ENCODE measurements around the gene FAM181A.
A peak's percentile ranks its signal among the peaks of the same experiment; 100 is the strongest.

FAM181A gene

DNA sequence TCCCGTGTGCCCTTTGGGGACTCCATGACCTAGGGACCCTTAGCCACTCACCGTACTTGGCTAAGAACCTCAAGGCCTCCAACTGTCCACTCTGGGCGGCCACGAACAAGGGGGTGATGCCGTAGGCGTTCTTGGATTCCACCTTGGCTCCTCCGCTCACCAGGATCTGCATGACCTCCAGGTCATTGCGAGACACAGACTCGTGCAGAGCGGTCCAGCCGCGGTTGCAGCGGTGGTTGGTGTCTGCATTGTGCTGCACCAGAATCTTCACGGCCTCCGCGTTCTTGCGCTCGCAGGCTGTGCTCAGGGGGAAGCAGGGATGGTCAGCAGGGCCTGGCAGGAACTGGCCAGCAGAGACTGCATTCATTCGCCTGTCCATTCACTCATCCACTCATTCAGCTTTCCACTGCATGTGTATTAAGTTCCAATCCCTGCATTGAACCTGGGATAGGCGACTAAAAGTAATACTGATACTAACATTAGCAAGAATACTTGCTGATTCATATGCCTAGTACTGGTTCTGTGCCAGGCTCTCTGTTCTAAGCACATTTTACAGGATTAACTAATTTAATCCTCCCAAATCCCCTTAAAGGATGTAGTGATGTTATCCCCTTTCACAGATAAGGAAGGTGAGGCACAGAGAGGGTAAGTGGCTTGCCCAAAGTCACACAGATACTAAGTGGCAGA is 23.9 kb downstream of the FAM181A start:
- DNase-seq (ENCODE audit: low spot score): no peak

DNA sequence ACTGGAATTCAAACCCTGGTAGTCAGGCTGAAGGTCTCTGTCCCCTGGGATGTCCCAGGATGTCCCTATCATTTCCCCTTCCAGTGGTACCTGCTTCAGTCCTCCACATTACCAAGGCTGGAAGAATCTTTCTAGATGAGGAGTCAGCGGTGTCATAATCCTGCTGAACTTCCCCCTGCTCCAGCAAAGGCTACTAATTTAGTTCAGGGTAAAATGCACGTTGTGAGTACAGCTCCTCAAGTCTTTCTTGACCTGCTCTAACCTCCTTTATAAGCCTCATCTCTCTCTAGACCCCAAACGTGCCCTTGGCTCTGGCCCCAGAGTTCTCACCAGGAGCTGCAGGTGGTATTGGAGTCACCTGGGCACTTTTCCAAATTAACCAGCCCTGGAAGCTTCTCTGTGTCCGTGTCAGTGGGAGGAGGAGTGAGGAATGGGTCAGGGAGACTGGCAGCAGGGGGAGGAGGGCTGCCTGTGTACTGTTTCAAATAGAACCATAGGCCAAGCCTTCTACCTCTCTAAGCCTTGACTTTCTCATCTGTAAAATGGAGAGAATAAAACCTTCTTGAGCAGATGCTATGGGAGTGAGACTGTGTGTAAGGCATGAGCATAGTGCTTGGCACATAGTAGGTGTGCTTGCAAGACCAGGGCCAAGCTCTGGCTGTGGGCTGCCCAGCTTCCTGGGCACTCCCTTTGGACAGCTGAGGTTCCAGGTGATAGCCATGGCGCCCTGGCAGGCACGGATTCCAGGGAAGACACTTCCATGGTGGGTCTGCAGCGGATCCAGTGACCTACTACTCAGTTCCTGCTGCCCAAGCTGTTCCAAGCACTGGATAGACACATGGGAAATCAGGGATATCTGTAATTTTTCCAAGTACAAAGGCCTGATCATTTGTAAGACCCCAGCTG is 24.7 kb downstream of the FAM181A start:
- DNase-seq (ENCODE audit: low spot score): no peak

DNA sequence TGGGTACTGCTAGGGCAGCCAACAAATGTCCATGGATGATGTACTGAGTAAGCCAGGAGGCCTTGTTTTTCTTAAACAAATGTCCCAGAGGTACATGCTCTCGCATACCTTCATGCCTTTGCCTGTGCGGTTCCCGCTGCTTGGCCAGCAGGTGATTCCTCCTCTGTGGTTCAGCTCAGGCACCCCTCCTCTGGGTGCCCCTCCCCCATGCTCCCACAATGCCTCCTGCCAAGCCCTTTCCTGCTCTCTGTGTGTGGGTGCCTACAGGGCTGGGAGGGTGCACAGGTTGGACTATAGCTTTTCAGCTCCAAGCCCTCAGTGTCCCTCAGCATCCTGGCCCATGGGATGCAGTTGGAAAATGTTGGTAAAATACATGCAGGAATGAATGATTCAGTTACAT is 25.7 kb downstream of the FAM181A start:
- no peak for DNase-seq (ENCODE audit: low spot score)

DNA sequence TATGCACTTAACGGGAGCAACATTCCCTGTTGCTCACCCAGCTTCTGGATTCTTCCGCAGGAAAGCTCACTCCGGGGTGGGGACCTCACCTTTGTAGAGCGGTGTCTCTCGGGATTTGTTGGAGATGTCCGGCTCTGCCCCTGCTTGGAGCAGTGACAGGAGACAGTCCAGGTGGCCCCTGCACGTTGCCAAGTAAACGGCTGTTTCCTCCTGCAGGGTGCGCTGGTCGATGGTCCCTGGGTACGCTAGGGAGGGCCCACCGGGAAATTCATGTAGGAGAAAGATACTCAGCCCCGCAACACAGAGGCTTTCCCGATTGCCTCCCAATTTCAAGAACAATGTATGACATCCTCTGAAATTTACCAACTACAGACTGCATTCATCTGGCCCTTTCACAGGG is 26.1 kb downstream of the FAM181A start:
- no peak for DNase-seq (ENCODE audit: low spot score)

DNA sequence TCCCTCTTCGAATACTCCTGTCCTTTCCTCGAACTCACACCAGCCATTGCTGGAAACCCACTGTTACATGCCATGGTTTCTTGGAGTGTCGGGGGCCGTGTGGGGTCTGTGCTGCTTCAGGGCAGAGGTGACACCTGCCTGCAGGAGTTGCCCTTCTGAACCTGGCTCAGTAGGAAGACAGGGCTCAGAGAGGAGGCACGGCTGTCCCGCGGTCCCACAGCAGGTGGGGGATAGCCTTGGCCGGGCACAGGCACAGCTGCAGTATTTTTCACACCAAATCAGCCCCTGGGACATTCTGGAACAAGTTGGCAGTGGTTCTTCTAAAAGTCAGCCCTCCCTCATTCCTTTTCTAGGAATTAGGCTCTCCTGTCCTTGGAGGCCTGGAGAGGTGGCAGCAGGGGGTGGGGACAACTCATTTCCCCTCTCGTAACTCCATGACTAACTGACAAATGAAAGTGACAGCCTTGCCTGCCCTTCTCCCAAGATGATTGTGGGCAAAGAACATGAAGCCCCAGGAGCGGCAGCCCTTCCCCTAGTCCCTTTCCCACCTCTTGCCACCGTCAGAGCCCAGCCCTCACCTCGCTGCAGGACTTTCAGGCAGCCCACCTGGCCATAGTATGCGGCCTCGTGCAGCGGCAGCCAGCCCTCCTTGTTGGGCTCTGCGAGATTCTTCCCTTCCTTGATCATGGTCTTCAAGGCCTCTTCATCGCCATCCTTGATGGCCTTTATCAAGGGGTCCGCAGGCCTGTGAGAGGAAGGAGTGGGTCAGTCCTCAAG is 26.8 kb downstream of the FAM181A start:
- no peak for DNase-seq (ENCODE audit: low spot score)

DNA sequence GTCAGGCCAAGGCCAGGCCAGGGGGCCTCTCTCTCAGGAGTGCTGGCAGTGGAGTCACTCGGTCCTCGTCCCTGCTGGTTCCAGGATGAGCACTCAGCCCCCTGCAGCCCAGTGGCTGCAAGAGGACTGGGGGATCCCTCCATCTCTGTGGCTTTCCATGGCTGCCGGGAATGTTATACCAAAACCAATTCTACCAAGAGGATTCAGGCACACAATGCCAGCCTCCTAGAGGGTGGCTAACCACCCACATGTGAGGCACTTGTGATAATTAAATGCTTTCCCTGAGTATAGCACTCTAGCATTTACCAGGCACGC is 27.3 kb downstream of the FAM181A start:
- DNase-seq (ENCODE audit: low spot score): no peak

DNA sequence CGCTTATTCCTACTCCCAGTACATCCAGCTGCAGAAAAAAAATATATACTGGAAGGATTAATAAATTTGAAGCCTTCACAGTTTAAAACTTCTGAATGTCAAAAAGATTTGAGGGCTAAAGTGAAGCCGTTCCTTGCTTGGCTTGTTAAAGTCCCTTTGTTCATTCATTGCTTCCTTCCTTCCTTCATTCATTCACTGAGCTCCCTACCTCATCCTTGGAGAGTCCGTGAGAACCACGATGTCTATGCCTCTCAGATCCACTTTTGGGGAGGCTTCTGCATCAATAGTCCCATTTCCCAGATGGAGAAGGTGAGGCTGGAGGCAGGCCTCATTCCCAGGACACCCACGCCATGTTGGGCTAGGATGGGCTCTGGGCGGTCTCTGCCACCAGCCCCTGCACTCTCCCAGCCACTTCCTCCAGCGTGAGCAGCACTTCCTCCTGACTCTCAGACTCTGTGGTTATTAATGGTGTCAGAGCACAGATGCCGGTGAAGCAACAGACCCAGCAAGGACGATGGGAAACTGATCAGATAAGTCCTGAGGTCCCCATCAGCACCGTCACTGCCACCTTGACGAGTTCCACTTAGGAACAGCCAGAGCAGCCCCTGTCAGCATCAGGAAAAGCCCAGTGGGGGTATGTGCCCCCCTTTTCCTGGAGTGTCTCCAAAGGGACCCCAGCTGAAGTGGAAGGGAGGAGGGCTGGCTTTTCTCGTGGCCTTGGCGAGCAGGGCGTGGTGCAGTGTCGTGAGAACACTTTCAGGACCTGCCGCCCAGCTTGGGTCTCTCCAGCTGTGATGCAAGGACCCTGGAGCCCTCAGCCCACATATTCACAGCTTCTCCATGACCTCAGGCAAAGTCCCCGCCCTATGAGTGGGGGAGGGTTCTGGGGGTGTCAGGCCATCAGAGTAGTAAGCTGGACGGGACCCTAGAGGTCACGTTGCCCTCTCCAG is 28.0 kb downstream of the FAM181A start:
- DNase-seq (ENCODE audit: low spot score): no peak

DNA sequence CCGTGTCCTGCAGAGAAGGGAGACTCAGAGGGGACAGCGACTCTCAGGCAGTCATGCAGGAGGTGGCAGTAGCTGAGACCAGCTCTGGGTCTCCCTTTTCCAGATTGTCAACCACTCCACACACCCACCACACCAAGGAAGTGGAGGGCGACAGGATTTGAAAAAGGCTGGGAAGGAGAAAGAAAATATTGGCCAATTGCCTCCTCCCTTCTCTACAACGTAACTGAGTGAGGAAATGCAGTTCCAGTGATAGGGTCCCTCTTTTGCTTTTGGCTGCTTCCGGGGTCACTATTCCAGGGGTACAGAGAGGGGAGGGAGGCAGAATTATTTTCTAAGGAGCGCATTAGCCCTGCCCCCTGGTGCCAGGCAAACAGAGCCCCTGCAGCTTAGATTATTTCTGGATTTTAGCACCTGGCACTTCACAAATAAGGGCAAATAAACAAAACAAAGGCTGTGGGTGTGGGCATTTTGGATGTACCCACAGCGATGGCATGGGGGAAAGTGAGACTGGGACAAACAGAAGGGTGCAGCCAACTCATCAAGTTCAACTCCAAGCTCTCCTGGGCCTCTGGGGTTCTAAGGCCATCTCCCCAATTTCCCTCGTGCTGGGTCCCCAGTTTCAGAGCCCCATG is 28.8 kb downstream of the FAM181A start:
- DNase-seq (ENCODE audit: low spot score): no peak

DNA sequence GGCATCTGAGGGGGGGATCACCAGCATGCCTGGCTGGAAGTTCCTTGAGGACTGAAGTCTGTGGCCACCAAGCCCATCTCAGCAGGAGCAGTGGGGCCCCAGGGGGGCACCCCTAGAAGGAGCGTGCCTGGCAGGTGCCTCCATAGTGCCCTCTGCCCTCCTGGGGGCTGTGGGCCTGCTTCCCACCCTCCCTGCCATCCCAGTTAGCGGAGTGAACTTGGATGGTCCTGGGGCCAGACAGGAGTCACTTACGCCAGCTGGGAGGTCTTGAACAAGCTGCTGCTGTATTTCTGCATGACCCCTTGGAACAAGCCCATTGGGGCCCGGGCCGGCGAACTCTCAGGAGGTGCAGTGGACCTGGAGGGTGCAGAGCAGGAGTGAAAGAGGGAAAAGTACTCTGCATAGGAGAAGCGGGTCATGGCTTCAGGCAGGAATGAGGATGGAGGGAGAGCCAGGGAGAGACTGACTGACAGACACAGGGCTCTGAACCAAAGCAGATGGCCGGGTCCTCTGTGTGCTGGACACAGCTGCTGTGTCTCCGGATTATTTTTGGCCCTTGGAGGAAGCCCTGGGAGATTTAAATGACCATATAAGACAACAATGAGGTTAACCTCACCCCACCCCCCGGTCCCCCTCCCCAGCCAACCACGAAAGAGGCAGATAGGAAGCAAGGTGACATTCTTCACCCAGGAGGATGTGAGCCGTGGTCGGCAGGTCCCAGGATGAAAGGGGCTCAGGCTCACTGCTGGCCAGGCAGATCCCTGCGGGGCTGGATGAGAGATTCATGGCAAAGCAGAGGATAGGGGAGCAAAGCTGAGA is 29.6 kb downstream of the FAM181A start:
- DNase-seq (ENCODE audit: low spot score): no peak

DNA sequence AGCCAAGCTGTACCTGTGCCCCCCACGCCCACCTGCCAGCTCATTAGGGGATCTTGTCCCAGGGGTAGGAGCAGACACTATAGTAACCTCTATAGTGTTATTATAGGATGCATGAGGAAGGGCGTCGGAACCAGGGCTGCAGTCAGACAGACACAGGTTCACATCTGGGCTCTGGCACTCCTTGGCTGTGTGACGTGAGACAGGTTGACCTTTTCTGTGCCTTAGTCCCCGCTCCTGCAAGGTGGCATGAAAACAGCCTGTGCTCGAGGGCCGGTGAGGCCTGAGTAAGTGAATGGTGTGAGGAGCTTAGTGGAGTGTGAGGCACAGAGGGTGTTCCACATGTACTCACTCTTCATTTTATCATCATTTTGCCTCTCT is 30.2 kb downstream of the FAM181A start:
- DNase-seq (ENCODE audit: low spot score): no peak

DNA sequence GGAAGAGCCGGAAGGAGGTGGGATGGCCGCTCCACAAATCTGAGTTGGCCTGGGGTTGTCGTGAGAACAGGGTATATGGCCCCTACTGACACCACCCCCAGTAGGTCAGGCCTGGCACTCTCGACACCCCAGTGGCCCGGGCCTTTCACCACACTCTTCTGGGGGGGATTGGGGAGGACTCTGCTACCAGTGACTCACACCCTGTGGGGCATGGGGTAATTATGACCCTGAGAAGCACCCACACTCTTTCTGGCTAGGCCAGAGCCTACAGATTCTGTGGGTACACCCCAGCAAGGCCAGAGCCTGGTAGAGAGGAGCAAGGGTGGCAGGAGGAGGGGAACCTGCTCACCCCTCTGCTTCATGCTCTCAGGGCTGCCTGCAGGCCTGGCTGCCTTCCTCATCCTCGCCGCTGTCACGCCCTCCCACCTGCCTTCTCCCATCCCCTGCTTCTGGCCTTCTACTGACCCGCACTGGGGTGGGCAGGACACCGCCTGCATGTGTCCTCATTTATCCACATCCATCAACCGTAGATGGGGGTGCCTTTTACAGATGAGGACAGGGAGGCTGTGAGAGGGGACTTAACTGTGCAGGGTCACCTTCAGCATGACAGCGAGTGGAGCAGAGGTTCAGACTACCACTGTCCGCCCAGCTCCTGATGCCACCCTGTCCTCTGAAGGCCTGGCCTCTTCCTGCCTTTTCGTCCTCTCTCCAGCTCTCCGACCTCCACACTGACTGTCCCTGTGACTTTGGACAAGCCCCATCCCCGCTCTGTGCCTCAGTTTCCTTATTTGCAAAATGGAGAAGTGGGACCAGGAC is 30.8 kb downstream of the FAM181A start:
- DNase-seq (ENCODE audit: low spot score): no peak

DNA sequence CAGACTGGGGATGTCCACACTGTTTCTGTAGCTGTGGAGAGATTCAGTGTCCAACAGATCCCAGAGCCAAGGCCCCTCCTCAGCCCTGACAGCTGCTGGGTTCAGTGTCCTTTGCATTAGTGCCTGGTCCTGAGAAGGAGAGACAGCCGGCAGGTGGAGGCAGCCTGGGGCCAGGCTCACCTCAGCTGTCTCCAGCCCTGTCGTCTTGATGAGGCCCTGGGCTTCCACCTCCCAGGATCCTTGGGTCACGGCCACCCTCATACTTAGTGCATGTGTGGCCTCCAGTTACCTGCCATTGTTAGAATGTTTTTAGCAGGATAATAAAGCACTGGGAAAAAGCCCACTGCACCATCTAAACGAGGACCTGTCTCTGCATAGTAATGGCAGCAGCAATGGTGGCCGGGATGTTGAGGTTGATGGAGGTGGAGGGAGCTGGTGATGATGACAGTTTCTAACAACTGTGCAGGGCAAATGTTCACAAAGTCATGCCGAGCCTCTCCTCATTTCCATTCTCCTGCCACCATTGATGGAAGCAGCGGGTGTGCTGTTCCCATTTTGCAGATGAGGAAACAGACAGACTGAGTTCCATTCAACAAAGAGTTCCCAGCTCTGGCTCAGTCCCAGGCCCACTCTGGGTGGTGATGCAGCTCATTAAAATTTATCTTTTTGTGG is 31.6 kb downstream of the FAM181A start:
- no peak for DNase-seq (ENCODE audit: low spot score)

DNA sequence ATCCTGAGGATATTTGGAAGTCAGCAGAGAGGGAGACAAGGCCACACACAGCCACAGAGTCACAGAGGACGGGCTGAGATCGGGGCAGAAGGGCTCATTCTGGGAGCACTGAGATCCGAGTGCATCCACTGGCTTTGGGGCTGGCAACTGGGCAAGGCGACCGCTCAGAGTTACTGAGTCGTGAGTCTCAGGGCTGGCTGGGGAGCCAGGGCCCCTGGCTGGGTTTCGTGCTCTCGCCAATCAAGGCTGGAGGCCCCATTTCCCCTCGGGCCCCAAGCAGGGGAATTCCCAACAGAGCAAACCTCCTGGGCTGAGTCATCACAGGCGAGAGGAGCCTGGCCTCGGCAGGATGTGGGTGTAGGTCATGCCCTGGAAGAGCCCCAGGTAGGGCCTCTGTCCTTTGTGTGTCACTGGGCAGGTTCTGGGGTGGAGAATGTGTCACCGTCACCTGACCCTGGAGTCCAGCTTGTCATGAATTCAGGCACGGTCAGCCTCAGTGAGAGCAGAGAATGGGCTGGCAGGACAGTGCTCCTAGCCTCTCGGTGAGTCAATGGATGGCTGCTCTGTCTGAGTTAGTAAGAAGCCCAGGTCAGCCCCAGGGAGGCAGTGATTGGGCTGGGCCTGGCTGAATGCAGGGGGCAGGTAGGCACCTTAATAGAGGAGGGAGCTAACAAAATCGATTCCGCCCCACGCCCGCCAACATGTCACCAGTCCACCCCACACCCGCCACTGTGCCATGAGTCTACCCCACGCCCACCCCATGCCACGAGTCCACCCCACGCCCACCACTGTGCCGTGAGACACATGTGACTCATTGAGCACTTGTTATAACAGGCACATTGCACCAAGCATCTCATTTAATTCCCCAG is 32.3 kb downstream of the FAM181A start:
- peak; percentile 99 for DNase-seq (ENCODE audit: low spot score)

DNA sequence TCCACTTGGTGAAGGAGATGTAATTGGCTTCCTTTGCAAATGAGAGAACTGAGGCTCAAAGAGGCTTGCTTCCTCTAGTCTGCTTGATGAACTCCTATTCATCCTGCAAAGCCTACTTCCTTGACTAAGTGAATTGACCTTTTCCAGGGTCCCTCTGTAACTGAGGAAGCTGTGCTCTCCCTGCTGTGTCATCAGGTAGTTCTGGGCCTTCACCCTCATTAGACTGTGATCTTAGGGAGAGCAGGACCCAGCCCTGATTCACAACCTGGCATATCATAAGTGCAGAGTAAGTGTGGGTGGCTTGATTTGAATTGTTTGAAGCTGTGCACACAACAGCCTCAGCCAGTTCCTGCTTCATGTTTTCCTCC is 32.9 kb downstream of the FAM181A start:
- DNase-seq (ENCODE audit: low spot score): peak; percentile 67

DNA sequence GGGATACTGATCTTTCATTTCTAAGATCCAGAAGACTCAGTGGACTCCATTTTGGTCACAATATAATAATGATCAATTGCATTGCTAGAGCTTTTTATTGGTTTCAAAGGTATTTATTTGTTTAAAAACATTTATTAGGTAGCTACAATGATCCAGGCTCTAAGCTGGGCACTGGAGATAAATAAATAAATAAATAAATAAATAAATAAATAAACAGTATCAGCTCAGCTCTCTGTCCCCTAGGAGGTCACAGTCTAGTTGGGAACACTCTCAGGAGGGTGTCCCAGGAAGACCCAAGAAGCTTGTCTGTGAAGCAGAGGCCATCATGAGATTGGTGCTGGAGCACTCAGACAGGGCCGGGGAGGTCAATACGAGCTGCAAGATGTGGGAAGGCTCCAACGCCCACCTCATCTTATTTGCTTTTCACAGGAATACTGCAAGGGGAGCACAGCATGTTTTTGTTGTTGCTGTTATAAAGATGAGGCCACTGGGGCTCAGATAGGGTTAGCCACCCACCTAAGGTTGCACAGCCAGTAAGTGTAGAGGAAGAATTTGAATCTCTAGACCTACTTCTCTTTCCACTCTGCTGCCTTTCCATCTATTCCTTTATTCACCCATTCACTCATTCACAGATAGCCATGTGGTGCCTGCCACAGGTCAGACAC is 33.8 kb downstream of the FAM181A start:
- no peak for DNase-seq (ENCODE audit: low spot score)

DNA sequence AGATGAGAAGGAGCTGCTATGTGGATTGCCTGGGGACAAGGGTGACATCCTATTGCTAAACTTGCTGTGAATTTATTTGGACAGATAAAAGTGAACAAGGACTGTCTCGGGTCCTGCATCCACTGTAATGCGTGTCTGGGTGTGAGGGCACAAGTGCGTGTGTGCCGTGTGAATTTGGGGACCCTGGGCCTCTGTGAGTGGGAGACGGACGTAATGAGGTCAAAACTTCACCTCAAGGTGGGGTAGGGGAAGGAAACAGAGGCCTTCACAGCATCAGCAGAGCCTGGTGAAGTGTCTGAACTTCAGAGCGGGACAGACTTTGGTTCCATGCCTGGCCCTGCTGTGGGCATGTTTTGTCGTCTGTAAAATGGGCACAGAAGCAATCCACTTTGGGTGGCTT is 34.5 kb downstream of the FAM181A start:
- DNase-seq (ENCODE audit: low spot score): no peak
